ENCODE results near the gene TMEM25. TPM values are rescaled to one million over a fixed set of nuclear protein-coding genes. Genes with fewer than 3 reads are reported as not detected.

Gene TMEM25
- total RNA-seq, 2 experiments from 2014 or later: 7.8 to 9.5 TPM

DNA sequence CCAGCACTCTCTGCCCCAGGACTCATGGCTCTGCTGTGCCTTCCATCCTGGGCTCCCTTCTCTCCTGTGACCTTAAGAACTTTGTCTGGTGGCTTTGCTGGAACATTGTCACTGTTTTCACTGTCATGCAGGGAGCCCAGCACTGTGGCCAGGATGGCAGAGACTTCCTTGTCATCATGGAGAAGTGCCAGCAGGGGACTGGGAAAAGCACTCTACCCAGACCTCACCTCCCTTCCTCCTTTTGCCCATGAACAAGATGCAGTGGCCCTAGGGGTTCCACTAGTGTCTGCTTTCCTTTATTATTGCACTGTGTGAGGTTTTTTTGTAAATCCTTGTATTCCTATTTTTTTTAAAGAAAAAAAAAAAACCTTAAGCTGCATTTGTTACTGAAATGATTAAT, 6.6 kb upstream of the TMEM25 start:
- Mint-ChIP-seq H3K9me3 (no peaks in the 10 kb centered on the region), H3K27ac (no peak overlapping the region), H3K4me1 (peaks cover 19% of the 10 kb centered on the region), H3K36me3 (ENCODE audit: low read depth) (peaks cover 44% of the 10 kb centered on the region), H3K27me3 (no peaks in the 10 kb centered on the region), H3K4me3 (no peak overlapping the region)
- no peak for DNase-seq
- POLR2A ChIA-PET: interaction anchor here (0.7 kb wide), 1 partner anchor 838 kb away, joined by 3 read pairs; no protein-coding TSS in a partner anchor
- CTCF ChIA-PET: interaction anchor here (1.0 to 1.5 kb wide), 4 partner anchors 9 to 98 kb away, joined by 3 to 6 read pairs (median 4); no protein-coding TSS in a partner anchor

- ChIA-PET CTCF (interaction anchor here (0.6 to 1.5 kb wide), 8 partner anchors 9 to 192 kb away, joined by 3 to 6 read pairs (median 3); no protein-coding TSS in a partner anchor), POLR2A (interaction anchor here (0.7 kb wide), 1 partner anchor 838 kb away, joined by 3 read pairs; no protein-coding TSS in a partner anchor)
- Mint-ChIP-seq H3K36me3 (ENCODE audit: low read depth) (peaks cover 40% of the 10 kb centered on the region), H3K4me3 (no peak overlapping the region), H3K9me3 (no peaks in the 10 kb centered on the region), H3K27ac (no peak overlapping the region), H3K4me1 (peaks cover 25% of the 10 kb centered on the region), H3K27me3 (no peaks in the 10 kb centered on the region)
- no peak for DNase-seq
Observed at GRCh38 chr11:118524757-118525470, 6.1 kb upstream of the TMEM25 start.

GRCh38 chr11:118526688-118527087, 4.3 kb upstream of the TMEM25 start:
- H3K27ac Mint-ChIP-seq: no peak overlapping the region
- no peaks in the 10 kb centered on the region for H3K9me3 Mint-ChIP-seq
- peaks cover 34% of the 10 kb centered on the region for H3K4me1 Mint-ChIP-seq
- POLR2A ChIA-PET: no interaction called here
- no peak overlapping the region for H3K4me3 Mint-ChIP-seq
- H3K36me3 Mint-ChIP-seq (ENCODE audit: low read depth): peaks cover 24% of the 10 kb centered on the region
- CTCF ChIA-PET: interaction anchor here (0.7 to 1.7 kb wide), 3 partner anchors 11 to 164 kb away, joined by 3 to 4 read pairs (median 3); no protein-coding TSS in a partner anchor
- no peaks in the 10 kb centered on the region for H3K27me3 Mint-ChIP-seq
- no peak for DNase-seq

DNA sequence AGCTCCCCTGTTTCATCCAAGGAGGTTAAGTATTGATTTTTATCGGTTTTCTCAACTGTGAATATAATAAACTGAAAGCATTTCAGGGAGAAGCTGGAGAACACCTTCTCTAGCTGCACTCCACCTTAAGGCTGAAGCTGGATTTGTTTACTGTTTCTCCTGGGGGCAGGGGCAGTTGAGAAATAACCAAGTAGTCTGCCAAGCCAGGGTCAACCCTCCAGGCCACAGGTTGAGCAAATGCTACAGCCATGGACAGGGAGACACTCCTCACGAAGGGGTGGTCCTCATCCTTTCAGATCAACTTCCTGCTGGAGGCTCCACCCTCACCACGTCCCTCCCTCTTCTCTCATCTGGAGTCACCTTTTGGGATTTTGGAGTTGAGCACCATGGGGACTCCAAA, 3.9 kb upstream of the TMEM25 start, which contains the start of gene TTC36:
TTC36 (plus strand) TSS at position 366 of the 400 bp plus-strand sequence; CDS start at position 387, 21 bp downstream.
- POLR2A ChIA-PET: no interaction called here
- DNase-seq: no peak
- no peaks in the 10 kb centered on the region for H3K27me3 Mint-ChIP-seq
- no peaks in the 10 kb centered on the region for H3K9me3 Mint-ChIP-seq
- H3K36me3 Mint-ChIP-seq (ENCODE audit: low read depth): peaks cover 20% of the 10 kb centered on the region
- H3K4me1 Mint-ChIP-seq: peaks cover 36% of the 10 kb centered on the region
- CTCF ChIA-PET: interaction anchor here (0.7 to 1.7 kb wide), 3 partner anchors 11 to 164 kb away, joined by 3 to 4 read pairs (median 3); no protein-coding TSS in a partner anchor
- H3K27ac Mint-ChIP-seq: no peak within 1 kb of the TSS
- no peak within 1 kb of the TSS for H3K4me3 Mint-ChIP-seq

DNA sequence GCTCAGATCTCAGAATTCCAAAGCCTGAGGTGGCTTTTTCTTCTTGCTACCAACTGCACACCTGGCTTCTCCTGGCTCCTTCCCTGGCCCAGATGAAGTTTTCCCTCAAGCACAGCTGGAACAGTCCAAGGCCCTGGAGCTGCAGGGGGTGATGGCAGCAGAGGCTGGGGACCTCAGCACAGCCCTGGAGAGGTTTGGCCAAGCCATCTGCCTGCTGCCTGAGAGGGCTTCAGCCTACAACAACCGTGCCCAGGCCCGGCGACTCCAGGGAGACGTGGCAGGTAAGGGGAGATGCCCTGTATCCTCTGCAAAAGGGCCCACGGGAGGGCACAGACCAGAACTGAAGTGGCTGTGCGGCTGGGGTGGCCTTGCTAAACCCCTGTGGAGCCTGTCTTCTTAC, 2.5 kb upstream of the TMEM25 start:
- no peaks in the 10 kb centered on the region for H3K27me3 Mint-ChIP-seq
- H3K4me1 Mint-ChIP-seq: peaks cover 33% of the 10 kb centered on the region
- DNase-seq: no peak
- CTCF ChIA-PET: interaction anchor here (1.6 kb wide), 1 partner anchor 24 kb away, joined by 3 read pairs; no protein-coding TSS in a partner anchor
- H3K36me3 Mint-ChIP-seq (ENCODE audit: low read depth): peaks cover 14% of the 10 kb centered on the region
- H3K27ac Mint-ChIP-seq: no peak overlapping the region
- no peak overlapping the region for H3K4me3 Mint-ChIP-seq
- POLR2A ChIA-PET: no interaction called here
- no peaks in the 10 kb centered on the region for H3K9me3 Mint-ChIP-seq

- POLR2A ChIA-PET: no interaction called here
- CTCF ChIA-PET: interaction anchor here (1.6 kb wide), 1 partner anchor 23 kb away, joined by 3 read pairs; no protein-coding TSS in a partner anchor
Observed at GRCh38 chr11:118529584-118530175, 1.3 kb upstream of the TMEM25 start.

DNA sequence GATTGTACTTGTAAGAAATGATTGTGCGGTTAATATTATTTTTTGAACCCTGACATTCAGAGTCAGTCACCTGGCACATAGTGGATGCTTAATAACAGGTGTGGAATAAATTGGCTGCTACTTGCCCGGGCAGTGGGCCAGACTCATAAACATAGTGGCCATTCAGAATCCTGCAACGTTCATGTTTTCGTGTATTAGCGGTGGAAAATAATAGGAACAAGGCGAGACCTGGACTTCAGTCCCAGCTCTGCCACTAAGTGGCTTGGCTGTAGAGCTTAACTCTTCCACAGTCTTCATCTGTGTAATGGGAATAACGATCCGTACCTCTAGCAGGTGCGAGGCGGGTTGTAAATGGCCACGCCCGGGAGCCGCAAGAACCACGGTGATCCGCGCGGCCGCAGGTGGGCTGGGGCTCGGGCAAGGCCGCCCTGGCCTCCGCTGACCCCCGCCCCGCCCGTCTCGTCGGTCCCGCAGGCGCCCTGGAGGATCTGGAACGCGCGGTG, 761 bp upstream of the TMEM25 start:
- Mint-ChIP-seq H3K4me3 (peak overlapping the region; percentile 83), H3K27me3 (no peaks in the 10 kb centered on the region), H3K27ac (peak overlapping the region; percentile 43), H3K36me3 (ENCODE audit: low read depth) (peaks cover 4% of the 10 kb centered on the region), H3K4me1 (peaks cover 31% of the 10 kb centered on the region), H3K9me3 (no peaks in the 10 kb centered on the region)
- CTCF ChIA-PET: interaction anchor here (0.5 to 0.7 kb wide), 2 partner anchors 17 to 19 kb away, joined by 3 to 5 read pairs; no protein-coding TSS in a partner anchor
- DNase-seq: no peak
- POLR2A ChIA-PET: no interaction called here

More at GRCh38 chr11:118529584-118530175, 1.3 kb upstream of the TMEM25 start:
- Mint-ChIP-seq H3K36me3 (ENCODE audit: low read depth) (peaks cover 7% of the 10 kb centered on the region), H3K27me3 (no peaks in the 10 kb centered on the region), H3K9me3 (no peaks in the 10 kb centered on the region), H3K4me3 (peak overlapping the region; percentile 83), H3K4me1 (peaks cover 33% of the 10 kb centered on the region), H3K27ac (no peak overlapping the region)
- DNase-seq: no peak

GRCh38 chr11:118531597-118532084, 649 bp downstream of the TMEM25 start:
- Mint-ChIP-seq H3K27ac (peak overlapping the region; percentile 78), H3K4me1 (peaks cover 31% of the 10 kb centered on the region), H3K9me3 (no peaks in the 10 kb centered on the region), H3K36me3 (ENCODE audit: low read depth) (peaks cover 4% of the 10 kb centered on the region), H3K4me3 (peak overlapping the region; percentile 83), H3K27me3 (no peaks in the 10 kb centered on the region)
- ChIA-PET CTCF (no interaction called here), POLR2A (no interaction called here)
- no peak for DNase-seq

GRCh38 chr11:118532091-118532490, 1.1 kb downstream of the TMEM25 start:
- ChIA-PET POLR2A (no interaction called here), CTCF (no interaction called here)
- H3K9me3 Mint-ChIP-seq: no peaks in the 10 kb centered on the region

GRCh38 chr11:118532852-118533768, 2.1 kb downstream of the TMEM25 start:
- ChIA-PET POLR2A (no interaction called here), CTCF (interaction anchor here (1.1 to 1.3 kb wide), 2 partner anchors 14 to 471 kb away, joined by 3 read pairs; no protein-coding TSS in a partner anchor)
- Mint-ChIP-seq H3K27ac (no peak overlapping the region), H3K36me3 (ENCODE audit: low read depth) (no peaks in the 10 kb centered on the region), H3K4me1 (peaks cover 23% of the 10 kb centered on the region), H3K4me3 (no peak overlapping the region), H3K27me3 (no peaks in the 10 kb centered on the region), H3K9me3 (no peaks in the 10 kb centered on the region)
- no peak for DNase-seq

More at GRCh38 chr11:118532091-118532490, 1.1 kb downstream of the TMEM25 start:
- Mint-ChIP-seq H3K4me1 (peaks cover 29% of the 10 kb centered on the region), H3K4me3 (peak overlapping the region; percentile 83), H3K27me3 (no peaks in the 10 kb centered on the region), H3K27ac (peak overlapping the region; percentile 78), H3K36me3 (ENCODE audit: low read depth) (peaks cover 4% of the 10 kb centered on the region)
- DNase-seq: no peak

- H3K9me3 Mint-ChIP-seq: no peaks in the 10 kb centered on the region
- H3K4me1 Mint-ChIP-seq: peaks cover 20% of the 10 kb centered on the region
- no peaks in the 10 kb centered on the region for H3K27me3 Mint-ChIP-seq
- POLR2A ChIA-PET: no interaction called here
- H3K4me3 Mint-ChIP-seq: no peak overlapping the region
- no peaks in the 10 kb centered on the region for H3K36me3 Mint-ChIP-seq (ENCODE audit: low read depth)
- DNase-seq: no peak
- H3K27ac Mint-ChIP-seq: no peak overlapping the region
- CTCF ChIA-PET: interaction anchor here (0.5 to 1.3 kb wide), 5 partner anchors 8 to 472 kb away, joined by 3 read pairs; no protein-coding TSS in a partner anchor
Observed at GRCh38 chr11:118533769-118534729, 3.1 kb downstream of the TMEM25 start.
